Natural killer cell (primary cell): ENCODE data around the gene CHST9. TPM values are rescaled to one million over a fixed set of nuclear protein-coding genes. Genes with fewer than 3 reads are reported as not detected.

Source experiments
- ATAC-seq, 3 donors: fragments of 150-1000 bp in 2 of 3; fragments of 200-7000 bp in 1 of 3; cut with Tn5 transposase; 1 replicate in 1 of 3; 2 replicates in 2 of 3; pipeline ENCODE4 v1.10.0; 2021; ENCODE audit warnings: mild to moderate bottlenecking in 2 of 3, moderate library complexity in 2 of 3
- DNase-seq, 2 donors: peaks; one replicate each; pipeline versions ENCODE4 v3.0.0 to v3.0.0-alpha.2; 2013 to 2021; ENCODE audit warnings: mixed read lengths in 1 of 2
- H3K27ac ChIP-seq: one replicate; pipeline ENCODE4 v1.5.1; 2013; ENCODE audit warnings: mild to moderate bottlenecking, low read length
- H3K27me3 ChIP-seq: one replicate; pipeline ENCODE4 v1.6.1; 2013; ENCODE audit warnings: low read length; ENCODE audit not compliant: control insufficient read depth, insufficient read depth
- H3K36me3 ChIP-seq: one replicate; pipeline ENCODE4 v1.6.1; 2013; ENCODE audit warnings: low read length; ENCODE audit not compliant: control insufficient read depth, insufficient read depth
- H3K4me1 ChIP-seq: one replicate; pipeline ENCODE4 v1.6.1; 2013; ENCODE audit warnings: low read length; ENCODE audit not compliant: control insufficient read depth, insufficient read depth
- H3K4me3 ChIP-seq: one replicate; pipeline ENCODE4 v1.5.1; 2013; ENCODE audit warnings: low read length
- H3K9me3 ChIP-seq: one replicate; pipeline ENCODE4 v1.6.1; 2013; ENCODE audit warnings: low read length; ENCODE audit not compliant: control insufficient read depth, insufficient read depth
- H3K27ac Mint-ChIP-seq, 2 donors: one replicate each; pipeline ENCODE4 v1.8.0; 2022; ENCODE audit warnings: mild to moderate bottlenecking in 2 of 2, mixed read lengths in 2 of 2, moderate library complexity in 1 of 2
- H3K27me3 Mint-ChIP-seq, 2 donors: one replicate each; pipeline ENCODE4 v1.8.0; 2022; ENCODE audit warnings: low read depth in 2 of 2, mixed read lengths in 2 of 2
- H3K36me3 Mint-ChIP-seq: one replicate; pipeline ENCODE4 v1.8.0; 2022; ENCODE audit warnings: mixed read lengths
- H3K4me1 Mint-ChIP-seq, 2 donors: one replicate each; pipeline ENCODE4 v1.8.0; 2022; ENCODE audit warnings: mixed read lengths in 2 of 2
- H3K4me3 Mint-ChIP-seq: one replicate; pipeline ENCODE4 v1.8.0; 2022; ENCODE audit warnings: mild to moderate bottlenecking, moderate library complexity, mixed read lengths
- H3K9me3 Mint-ChIP-seq, 2 donors: one replicate each; pipeline ENCODE4 v1.8.0; 2022; ENCODE audit warnings: mixed read lengths in 2 of 2
- WGBS: methylation state at CpG from one replicate; pipeline ENCODE4 v1.1.7; 2013; ENCODE audit warnings: missing lambda C conversion rate; ENCODE audit not compliant: insufficient coverage; 5-methylcytosine and 5-hydroxymethylcytosine counted together
- intact Hi-C: fragments of 100-400 bp; cut with micrococcal nuclease; formaldehyde crosslinking; loops from one replicate; pipeline ENCODE4 v1.14.2; 2022
- total RNA-seq, 4 donors: library from RNA; stranded (reverse); fragments of 120-200 nt in 1 of 4; gene quantifications; one replicate each; pipeline versions ENCODE4 v1.2.3 to v1.2.4, GENCODE V29; 2013 to 2022
- TF ChIP-seq, protein P1 (sequence below): fragments of 200-600 bp; IDR thresholded peaks from one replicate; pipeline ENCODE4 v1.8.0; 2022; ENCODE audit warnings: antibody characterized with exemption

Gene CHST9
- total RNA-seq, 3 donors from 2014 or later (not counting 1 experiment from before 2014, with no cell fraction given), result not detected

DNA sequence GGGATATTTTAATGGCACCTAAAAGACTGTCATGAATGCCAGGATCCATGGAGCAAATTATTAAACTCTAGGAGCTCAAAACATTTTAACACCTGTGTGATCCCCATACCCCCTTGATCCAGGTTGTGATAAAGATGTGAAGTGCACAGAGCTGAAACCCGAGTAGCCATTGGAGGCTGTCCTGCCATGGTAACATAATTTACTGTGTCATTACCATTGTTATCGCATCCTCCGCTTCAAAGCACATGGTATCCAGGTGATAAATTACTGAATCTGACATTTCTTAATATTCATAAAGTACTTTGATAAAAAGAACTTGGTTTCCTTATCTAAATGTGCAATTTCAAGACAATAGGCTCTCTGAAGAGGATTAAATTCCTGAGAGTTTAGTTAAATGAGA lies 109.3 kb downstream of the CHST9 start:
- WGBS, result 81% methylated on average over 3 of the region's 3 CpGs
- H3K36me3 Mint-ChIP-seq, result no peaks in the 10 kb centered on the region
- DNase-seq, result no peak
- no peak overlapping the region for H3K4me3 ChIP-seq
- no peaks in the 10 kb centered on the region for H3K4me1 Mint-ChIP-seq
- H3K4me1 ChIP-seq, result no peaks in the 10 kb centered on the region
- ATAC-seq, result no peak
- H3K36me3 ChIP-seq, result no peaks in the 10 kb centered on the region
- no peaks in the 10 kb centered on the region for H3K27me3 Mint-ChIP-seq
- no peak overlapping the region for H3K27ac ChIP-seq
- no peak overlapping the region for H3K27ac Mint-ChIP-seq
- H3K9me3 Mint-ChIP-seq, result peaks cover 7 to 9% of the 10 kb centered on the region in 2 donors
- intact Hi-C loops, result no loop called here
- H3K27me3 ChIP-seq, result no peaks in the 10 kb centered on the region
- no peaks in the 10 kb centered on the region for H3K9me3 ChIP-seq
- TF ChIP-seq, protein P1, sequence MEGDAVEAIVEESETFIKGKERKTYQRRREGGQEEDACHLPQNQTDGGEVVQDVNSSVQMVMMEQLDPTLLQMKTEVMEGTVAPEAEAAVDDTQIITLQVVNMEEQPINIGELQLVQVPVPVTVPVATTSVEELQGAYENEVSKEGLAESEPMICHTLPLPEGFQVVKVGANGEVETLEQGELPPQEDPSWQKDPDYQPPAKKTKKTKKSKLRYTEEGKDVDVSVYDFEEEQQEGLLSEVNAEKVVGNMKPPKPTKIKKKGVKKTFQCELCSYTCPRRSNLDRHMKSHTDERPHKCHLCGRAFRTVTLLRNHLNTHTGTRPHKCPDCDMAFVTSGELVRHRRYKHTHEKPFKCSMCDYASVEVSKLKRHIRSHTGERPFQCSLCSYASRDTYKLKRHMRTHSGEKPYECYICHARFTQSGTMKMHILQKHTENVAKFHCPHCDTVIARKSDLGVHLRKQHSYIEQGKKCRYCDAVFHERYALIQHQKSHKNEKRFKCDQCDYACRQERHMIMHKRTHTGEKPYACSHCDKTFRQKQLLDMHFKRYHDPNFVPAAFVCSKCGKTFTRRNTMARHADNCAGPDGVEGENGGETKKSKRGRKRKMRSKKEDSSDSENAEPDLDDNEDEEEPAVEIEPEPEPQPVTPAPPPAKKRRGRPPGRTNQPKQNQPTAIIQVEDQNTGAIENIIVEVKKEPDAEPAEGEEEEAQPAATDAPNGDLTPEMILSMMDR, result no peak
- H3K4me3 Mint-ChIP-seq, result no peak overlapping the region

DNA sequence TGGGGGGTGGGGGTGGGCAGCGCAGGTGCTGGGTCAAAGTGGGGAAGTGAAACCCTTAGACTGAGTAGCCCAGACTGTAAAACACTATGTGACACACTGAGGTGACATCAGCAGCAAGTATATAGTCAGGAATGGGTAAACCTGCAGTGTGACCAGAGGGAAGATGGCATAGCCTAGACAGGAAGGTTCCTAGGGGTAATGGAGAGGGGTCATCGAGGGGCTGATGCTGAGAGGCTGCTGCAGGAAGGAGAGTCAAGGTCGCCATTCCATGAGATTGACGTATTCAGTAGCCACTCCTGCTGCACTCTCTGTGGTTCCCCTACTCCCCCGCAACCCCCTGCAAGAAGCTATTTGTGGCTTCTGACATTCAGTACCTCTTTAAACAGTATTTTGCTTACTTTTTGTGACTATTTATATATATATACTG lies 111.7 kb downstream of the CHST9 start:
- no peak overlapping the region for H3K27ac Mint-ChIP-seq

DNA sequence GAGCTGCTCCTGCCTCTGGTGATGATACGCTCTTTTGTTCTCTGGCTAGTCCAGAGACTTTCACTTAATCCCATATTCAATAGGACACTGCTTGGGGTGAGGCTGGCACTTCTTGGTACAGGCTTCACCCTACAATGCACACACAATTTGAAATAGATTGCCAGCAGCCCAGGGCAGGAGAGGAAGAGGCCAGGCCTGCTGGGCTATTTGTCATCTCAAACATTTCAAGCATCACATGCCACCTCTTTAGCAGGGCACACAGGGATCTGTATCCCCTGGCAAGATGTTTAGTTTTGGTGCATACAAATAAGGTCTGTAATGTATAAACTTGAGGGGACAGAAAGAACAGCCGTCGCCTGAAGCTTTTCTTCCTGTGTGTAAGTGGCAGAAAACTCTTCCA lies 120.4 kb downstream of the CHST9 start:
- Mint-ChIP-seq H3K4me3 (no peak overlapping the region), H3K9me3 (peaks cover 2 to 4% of the 10 kb centered on the region in 2 donors), H3K27me3 (no peaks in the 10 kb centered on the region), H3K27ac (no peak overlapping the region), H3K4me1 (no peaks in the 10 kb centered on the region), H3K36me3 (no peaks in the 10 kb centered on the region)
- WGBS, result 90% methylated on average over 1 of the region's 3 CpGs
- Histone ChIP-seq H3K27me3 (no peaks in the 10 kb centered on the region), H3K27ac (no peak overlapping the region), H3K4me1 (no peaks in the 10 kb centered on the region), H3K9me3 (no peaks in the 10 kb centered on the region), H3K36me3 (no peaks in the 10 kb centered on the region), H3K4me3 (no peak overlapping the region)
- no peak for DNase-seq
- intact Hi-C loops, result no loop called here
- TF ChIP-seq, protein P1, result no peak
- ATAC-seq, result no peak

More for the DNA sequence above, 111.7 kb downstream of the CHST9 start:
- H3K36me3 Mint-ChIP-seq, result no peaks in the 10 kb centered on the region
- Histone ChIP-seq H3K9me3 (no peaks in the 10 kb centered on the region), H3K4me1 (no peaks in the 10 kb centered on the region), H3K27ac (no peak overlapping the region), H3K36me3 (no peaks in the 10 kb centered on the region), H3K4me3 (no peak overlapping the region), H3K27me3 (no peaks in the 10 kb centered on the region)
- ATAC-seq (no peak), DNase-seq (no peak)
- TF ChIP-seq, protein P1, result no peak
- peaks cover 0 to 3% of the 10 kb centered on the region in 2 donors for H3K9me3 Mint-ChIP-seq
- H3K4me1 Mint-ChIP-seq, result no peaks in the 10 kb centered on the region
- WGBS, result 75% methylated on average over 4 of the region's 5 CpGs
- H3K4me3 Mint-ChIP-seq, result no peak overlapping the region
- intact Hi-C loops, result no loop called here
- H3K27me3 Mint-ChIP-seq, result no peaks in the 10 kb centered on the region

DNA sequence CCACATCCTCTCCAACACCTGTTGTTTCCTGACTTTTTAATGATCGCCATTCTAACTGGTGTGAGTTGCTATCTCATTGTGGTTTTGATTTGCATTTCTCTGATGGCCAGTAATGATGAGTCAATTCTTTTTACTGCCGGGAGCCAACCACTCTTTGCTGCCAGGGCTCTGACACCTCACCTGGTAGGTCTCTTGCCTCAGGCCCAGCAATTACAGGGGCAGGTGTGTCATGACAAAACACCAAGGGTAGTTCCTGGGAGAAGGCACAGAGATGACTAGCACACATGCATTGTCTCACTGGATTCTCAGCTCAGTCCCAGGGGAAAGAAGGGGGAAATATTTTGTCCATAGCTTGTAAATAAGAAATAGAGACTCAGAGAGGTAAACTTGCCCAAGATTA lies 122.3 kb downstream of the CHST9 start:
- no peak overlapping the region for H3K4me3 Mint-ChIP-seq
- Histone ChIP-seq H3K27ac (no peak overlapping the region), H3K4me3 (no peak overlapping the region), H3K4me1 (no peaks in the 10 kb centered on the region), H3K27me3 (no peaks in the 10 kb centered on the region), H3K36me3 (no peaks in the 10 kb centered on the region), H3K9me3 (no peaks in the 10 kb centered on the region)
- H3K4me1 Mint-ChIP-seq, result no peaks in the 10 kb centered on the region
- intact Hi-C loops, result no loop called here
- WGBS, result 76% methylated on average over 2 of the region's 2 CpGs
- H3K36me3 Mint-ChIP-seq, result no peaks in the 10 kb centered on the region
- no peak for DNase-seq
- peaks cover 2 to 4% of the 10 kb centered on the region in 2 donors for H3K9me3 Mint-ChIP-seq
- H3K27ac Mint-ChIP-seq, result no peak overlapping the region
- TF ChIP-seq, protein P1, result no peak
- ATAC-seq, result no peak
- no peaks in the 10 kb centered on the region for H3K27me3 Mint-ChIP-seq
